ENCODE measurements around the gene HPCAL1. TPM values are rescaled to one million over a fixed set of nuclear protein-coding genes. Genes with fewer than 3 reads are reported as not detected.

Gene HPCAL1
- total and polyA plus RNA-seq, 2 of the 4 experiments (the other 2 are of a cell fraction): 8.2 to 33.7 TPM

- Histone ChIP-seq H3K9me3 (ENCODE audit: control insufficient read depth, insufficient read depth, low read length) (no peaks in the 10 kb centered on the region), H3K18ac (ENCODE audit: low read depth, low read length) (no peak overlapping the region), H3K27ac (ENCODE audit: insufficient read depth, low read length) (peak overlapping the region; percentile 18; the same call in 1 of the 2 replicates), H3K4me3 (ENCODE audit: insufficient read depth, low read depth, low read length) (no peak overlapping the region), H3K27me3 (ENCODE audit: control insufficient read depth, insufficient read depth, low read length) (no peaks in the 10 kb centered on the region), H2BK20ac (ENCODE audit: low read depth, low read length) (peak overlapping the region; percentile 51), H3K56ac (ENCODE audit: extremely low read depth, insufficient read depth, low read length) (no peak overlapping the region), H4K20me1 (ENCODE audit: insufficient read depth, low read length) (peaks cover 14% of the 10 kb centered on the region), H4K5ac (ENCODE audit: low read depth, low read length) (no peak overlapping the region), H2AK5ac (ENCODE audit: low read depth, low read length) (0 out of 2 replicates have a peak overlapping the region, but pooled peaks have one; percentile 35), H2BK120ac (ENCODE audit: low read depth, low read length) (peak overlapping the region; percentile 26), H3K4me1 (ENCODE audit: control insufficient read depth, insufficient read depth, low read length) (peaks cover 24% of the 10 kb centered on the region), H2AK9ac (replicated peaks; ENCODE audit: low read depth, low read length, poor library complexity) (peak overlapping the region; percentile 89), H4K8ac (ENCODE audit: low read depth in 2 of 2, low read length in 2 of 2) (peak overlapping the region in 1 of 2 experiments; percentile 78; a peak in 2 of 4 replicates), H2BK15ac (ENCODE audit: low read depth, low read length) (no peak overlapping the region), H3K23ac (ENCODE audit: low read depth, low read length) (0 out of 2 replicates have a peak overlapping the region, but pooled peaks have one; percentile 31), H3K4me2 (ENCODE audit: low read depth, low read length) (no peak overlapping the region), H3K9me1 (ENCODE audit: insufficient read depth, low read length) (peaks cover 11% of the 10 kb centered on the region), H3K9ac (ENCODE audit: low read depth, low read length) (no peak overlapping the region), H4K91ac (ENCODE audit: insufficient read depth, low read depth, low read length) (peak overlapping the region; percentile 71), H3K14ac (replicated peaks; ENCODE audit: low read depth, low read length) (peak overlapping the region; percentile 72), H3K79me1 (ENCODE audit: low read depth in 1 of 2, low read length in 2 of 2) (peaks cover 0 to 15% of the 10 kb centered on the region in 2 experiments; a peak in 2 of 4 replicates), H2BK5ac (ENCODE audit: low read depth, low read length, poor library complexity, severe bottlenecking) (peak overlapping the region; percentile 52), H3K4ac (ENCODE audit: low read depth, low read length) (peak overlapping the region; percentile 87), H3K36me3 (ENCODE audit: control insufficient read depth, insufficient read depth, low read length) (no peaks in the 10 kb centered on the region), H2AFZ (replicated peaks; ENCODE audit: low read length, poor library complexity) (peak overlapping the region; percentile 63)
- DNase-seq (peak; percentile 95), ATAC-seq (ENCODE audit: low read depth) (peak; percentile 66)
- 17% methylated on average over 1 of the region's 13 CpGs; no CpG with 5 or more reads in 1 of the 2 experiments for WGBS, 2 experiments (ENCODE audit: extremely low coverage in 2 of 2, insufficient read length in 1 of 2)
- POLR2A ChIA-PET (ENCODE audit: unreplicated experiment): no interaction called here
- TF ChIP-seq NFE2L2 (IDR thresholded peaks at IDR 0.05; ENCODE audit: low read depth, low read length): 0 out of 2 replicates have a peak, but pooled peaks have one; percentile 13
- peak; percentile 87 for TF ChIP-seq RCOR1 (IDR thresholded peaks at IDR 0.05; ENCODE audit: insufficient replicate concordance, low read length)
- TF ChIP-seq SMC3 (IDR thresholded peaks at IDR 0.05; ENCODE audit: low read depth, low read length): peak; percentile 16; the same call in 1 of the 2 replicates
- TF ChIP-seq CEBPB (IDR thresholded peaks at IDR 0.05; ENCODE audit: low read depth, low read length): no peak
- TF ChIP-seq MAZ (IDR thresholded peaks at IDR 0.05; ENCODE audit: borderline replicate concordance, low read depth, low read length): peak; percentile 96
- TF ChIP-seq FOS (IDR thresholded peaks at IDR 0.05; ENCODE audit: low read depth, low read length): peak; percentile 61
- CTCF ChIA-PET: interaction anchor here (0.7 to 0.9 kb wide), 2 partner anchors 281 to 333 kb away, joined by 3 read pairs; no protein-coding TSS in a partner anchor
- dilution Hi-C loops (cut with HindIII; ENCODE audit: low sequenced_read_pairs, unreplicated experiment): no loop called here
- BruUV-seq (replicated peaks): no TSS peak
- in situ Hi-C loops (cut with MboI; ENCODE audit: low sequenced_read_pairs): loop anchor here (10.0 kb wide), 1 partner anchor 261 kb away; no protein-coding TSS in a partner anchor
- intact Hi-C loops (cut with micrococcal nuclease): loop anchor here (10.0 kb wide), 1 partner anchor 331 kb away; no protein-coding TSS in a partner anchor
Observed at GRCh38 chr2:10405448-10405847, 102.7 kb downstream of the HPCAL1 start.
